Trophoblast cell (in vitro differentiated cells and primary cell): ENCODE results near the gene EPHA6.

ENCODE experiments used
- DNase-seq, 2 donors: peaks; one replicate each; pipeline ENCODE4 v3.0.0-alpha.2; 2016
- H2AFZ ChIP-seq: 2 replicates; pipeline ENCODE4 v1.6.1; 2013; ENCODE audit warnings: low read length, moderate library complexity, mild to moderate bottlenecking; ENCODE audit not compliant: insufficient read depth, poor library complexity
- H2AK5ac ChIP-seq: 2 replicates; pipeline ENCODE4 v1.6.1; 2013; ENCODE audit warnings: mild to moderate bottlenecking, low read length
- H2BK120ac ChIP-seq: 2 replicates; pipeline ENCODE4 v1.6.1; 2013; ENCODE audit warnings: low read length, mild to moderate bottlenecking, moderate library complexity; ENCODE audit not compliant: insufficient read depth, poor library complexity
- H2BK12ac ChIP-seq: 2 replicates; pipeline ENCODE4 v1.6.1; 2013; ENCODE audit warnings: mild to moderate bottlenecking, low read length, moderate library complexity
- H2BK5ac ChIP-seq: 2 replicates; pipeline ENCODE4 v1.6.1; 2013; ENCODE audit warnings: low read length, low read depth, moderate library complexity, mild to moderate bottlenecking; ENCODE audit not compliant: poor library complexity
- H3K14ac ChIP-seq: 2 replicates; pipeline ENCODE4 v1.6.1; 2013; ENCODE audit warnings: mild to moderate bottlenecking, low read length
- H3K18ac ChIP-seq: 2 replicates; pipeline ENCODE4 v1.6.1; 2013; ENCODE audit warnings: mild to moderate bottlenecking, low read length
- H3K23ac ChIP-seq: 2 replicates; pipeline ENCODE4 v1.6.1; 2013; ENCODE audit warnings: low read length
- H3K27ac ChIP-seq: 2 replicates; pipeline ENCODE4 v1.5.1; 2013; ENCODE audit warnings: low read depth, mild to moderate bottlenecking, inconsistent platforms, low read length, moderate library complexity
- H3K27me3 ChIP-seq: 2 replicates; pipeline ENCODE4 v1.6.1; 2013; ENCODE audit warnings: inconsistent platforms, mild to moderate bottlenecking, low read length, moderate library complexity; ENCODE audit not compliant: insufficient read depth
- H3K36me3 ChIP-seq, 2 experiments: 1 replicate in 1 of 2; 2 replicates in 1 of 2; pipeline ENCODE4 v1.6.1; 2013; ENCODE audit warnings: low read length in 2 of 2, mild to moderate bottlenecking in 2 of 2, moderate library complexity in 1 of 2; ENCODE audit not compliant: insufficient read depth in 2 of 2, control insufficient read depth in 1 of 2
- H3K4ac ChIP-seq: 2 replicates; pipeline ENCODE4 v1.6.1; 2013; ENCODE audit warnings: low read depth, mild to moderate bottlenecking, low read length, moderate library complexity
- H3K4me1 ChIP-seq, 2 experiments: 1 replicate in 1 of 2; 2 replicates in 1 of 2; pipeline ENCODE4 v1.6.1; 2013; ENCODE audit warnings: low read length in 2 of 2, mild to moderate bottlenecking in 2 of 2, moderate library complexity in 1 of 2; ENCODE audit not compliant: insufficient read depth in 2 of 2, control insufficient read depth in 1 of 2
- H3K4me2 ChIP-seq: 2 replicates; pipeline ENCODE4 v1.6.1; 2013; ENCODE audit warnings: inconsistent platforms, mild to moderate bottlenecking, low read length, moderate library complexity
- H3K4me3 ChIP-seq: 2 replicates; pipeline ENCODE4 v1.5.1; 2013; ENCODE audit warnings: mild to moderate bottlenecking, low read depth, low read length, inconsistent platforms
- H3K79me1 ChIP-seq: one replicate; pipeline ENCODE4 v1.6.1; 2013; ENCODE audit warnings: low read length
- H3K79me2 ChIP-seq: 2 replicates; pipeline ENCODE4 v1.6.1; 2013; ENCODE audit warnings: low read length, mild to moderate bottlenecking; ENCODE audit not compliant: control insufficient read depth, insufficient read depth, poor library complexity
- H3K9ac ChIP-seq: 2 replicates; pipeline ENCODE4 v1.6.1; 2013; ENCODE audit warnings: mild to moderate bottlenecking, low read length
- H3K9me3 ChIP-seq: 2 replicates; pipeline ENCODE4 v1.6.1; 2013; ENCODE audit warnings: low read depth, mild to moderate bottlenecking, control low read depth, inconsistent platforms, low read length; ENCODE audit not compliant: insufficient read depth
- H4K12ac ChIP-seq: 2 replicates; pipeline ENCODE4 v1.6.1; 2013; ENCODE audit warnings: low read depth, mild to moderate bottlenecking, low read length, moderate library complexity
- H4K8ac ChIP-seq: 2 replicates; pipeline ENCODE4 v1.6.1; 2013; ENCODE audit warnings: low read depth, mild to moderate bottlenecking, low read length, moderate library complexity
- H4K91ac ChIP-seq: one replicate; pipeline ENCODE4 v1.6.1; 2013; ENCODE audit warnings: low read depth, mild to moderate bottlenecking, low read length, moderate library complexity
- WGBS: extraction: QIAGEN DNeasy Blood & Tissue Kit; methylation state at CpG from one replicate; pipeline ENCODE4 v1.1.7; 2013; ENCODE audit warnings: missing lambda C conversion rate; ENCODE audit not compliant: insufficient read length, insufficient coverage; ENCODE audit errors: extremely low coverage; 5-methylcytosine and 5-hydroxymethylcytosine counted together

The EPHA6 gene

DNA sequence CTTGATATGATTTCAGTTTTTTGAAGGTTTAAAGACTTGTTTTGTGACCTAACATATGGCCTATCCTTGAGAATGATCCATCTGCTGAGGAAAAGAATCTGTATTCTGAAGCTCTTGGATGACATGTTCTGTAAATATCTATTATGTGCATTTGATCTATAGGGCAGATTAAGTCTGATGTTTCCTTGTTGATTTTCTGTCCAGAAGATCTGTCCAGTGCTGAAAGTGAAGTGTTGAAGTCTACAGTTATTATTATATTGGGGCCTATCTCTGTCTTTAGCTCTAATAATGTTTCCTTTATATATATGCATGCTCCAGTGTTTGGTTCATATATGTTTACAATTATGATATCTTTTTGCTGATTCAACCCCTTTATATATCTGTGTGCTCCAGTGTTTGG lies 362.8 kb downstream of the EPHA6 start:
- Histone ChIP-seq H3K79me1 (no peaks in the 10 kb centered on the region), H3K27ac (no peak overlapping the region), H3K14ac (no peak overlapping the region), H3K23ac (no peak overlapping the region), H3K36me3 (no peaks in the 10 kb centered on the region), H3K4me3 (no peak overlapping the region), H4K91ac (no peak overlapping the region), H3K4me1 (no peaks in the 10 kb centered on the region), H3K9me3 (no peaks in the 10 kb centered on the region), H3K9ac (no peak overlapping the region), H2BK120ac (no peak overlapping the region), H3K4me2 (no peak overlapping the region), H2BK12ac (no peak overlapping the region), H3K18ac (no peak overlapping the region), H3K79me2 (no peaks in the 10 kb centered on the region), H4K12ac (no peak overlapping the region), H3K27me3 (no peaks in the 10 kb centered on the region), H4K8ac (no peak overlapping the region), H2AK5ac (no peak overlapping the region), H3K4ac (no peak overlapping the region), H2BK5ac (no peak overlapping the region), H2AFZ (no peak overlapping the region)
- no peak for DNase-seq

DNA sequence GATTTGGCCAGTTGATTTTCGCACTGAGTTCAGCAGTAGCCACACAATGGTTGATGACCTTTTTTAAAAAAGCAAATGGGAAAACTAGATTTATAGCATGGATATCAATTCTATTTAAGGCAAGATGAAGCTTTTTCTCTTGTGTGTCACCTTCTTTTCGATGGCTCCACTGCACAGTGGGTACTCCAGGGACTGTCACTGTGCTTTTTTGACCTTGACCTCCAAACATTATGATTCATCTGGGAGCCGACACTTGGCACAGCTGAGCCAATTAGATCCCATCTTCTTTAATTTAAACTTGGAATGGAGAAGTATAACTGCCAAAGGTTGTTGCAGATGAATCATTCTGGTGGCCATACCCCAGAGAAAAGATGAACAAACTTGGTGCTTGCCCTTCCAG lies 367.3 kb downstream of the EPHA6 start:
- Histone ChIP-seq H3K23ac (no peak overlapping the region), H3K79me2 (no peaks in the 10 kb centered on the region), H3K79me1 (no peaks in the 10 kb centered on the region), H2AFZ (no peak overlapping the region), H3K4me2 (no peak overlapping the region), H3K4me1 (no peaks in the 10 kb centered on the region), H3K18ac (no peak overlapping the region), H2BK120ac (no peak overlapping the region), H3K27ac (no peak overlapping the region), H3K4me3 (no peak overlapping the region), H2BK12ac (no peak overlapping the region), H4K8ac (no peak overlapping the region), H3K4ac (no peak overlapping the region), H4K91ac (no peak overlapping the region), H3K9ac (no peak overlapping the region), H2BK5ac (no peak overlapping the region), H3K14ac (no peak overlapping the region), H3K27me3 (no peaks in the 10 kb centered on the region), H3K36me3 (no peaks in the 10 kb centered on the region), H4K12ac (no peak overlapping the region), H2AK5ac (no peak overlapping the region), H3K9me3 (no peaks in the 10 kb centered on the region)
- DNase-seq, result no peak
- no CpG with 5 or more reads among the region's 3 CpGs for WGBS

DNA sequence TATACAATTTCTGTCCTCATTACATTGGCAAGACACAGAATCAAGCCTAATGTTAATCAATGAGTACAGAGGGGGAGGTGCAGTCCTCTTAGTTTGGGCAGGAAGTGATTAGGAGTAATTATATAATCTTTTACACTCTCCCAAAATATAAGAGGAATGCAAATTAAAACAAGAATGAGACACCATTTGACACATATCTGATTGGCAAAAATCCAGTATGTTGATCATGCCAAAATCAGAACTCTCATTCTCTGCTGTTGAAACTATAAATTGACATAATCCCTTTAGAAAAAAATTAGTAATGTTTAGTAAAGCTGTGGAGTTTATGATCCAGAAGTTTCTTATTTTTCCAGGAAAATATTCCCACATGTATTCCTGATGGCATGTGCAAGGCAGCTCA lies 373.4 kb downstream of the EPHA6 start:
- H3K79me2 ChIP-seq, result no peaks in the 10 kb centered on the region
- H4K91ac ChIP-seq, result no peak overlapping the region
- H3K23ac ChIP-seq, result no peak overlapping the region
- no peak overlapping the region for H3K18ac ChIP-seq
- no peaks in the 10 kb centered on the region for H3K79me1 ChIP-seq
- H2AK5ac ChIP-seq, result no peak overlapping the region
- no peak overlapping the region for H4K12ac ChIP-seq
- H3K4me3 ChIP-seq, result no peak overlapping the region
- H3K9me3 ChIP-seq, result no peaks in the 10 kb centered on the region
- no peak overlapping the region for H3K14ac ChIP-seq
- H2BK120ac ChIP-seq, result no peak overlapping the region
- H2BK5ac ChIP-seq, result no peak overlapping the region
- H2AFZ ChIP-seq, result no peak overlapping the region
- H3K4me2 ChIP-seq, result no peak overlapping the region
- H2BK12ac ChIP-seq, result no peak overlapping the region
- no peaks in the 10 kb centered on the region for H3K36me3 ChIP-seq
- H3K4me1 ChIP-seq, result no peaks in the 10 kb centered on the region
- no peak overlapping the region for H3K4ac ChIP-seq
- no peak overlapping the region for H3K27ac ChIP-seq
- H3K27me3 ChIP-seq, result no peaks in the 10 kb centered on the region
- H3K9ac ChIP-seq, result no peak overlapping the region
- no peak overlapping the region for H4K8ac ChIP-seq
- no peak for DNase-seq

- Histone ChIP-seq H3K4me3 (no peak overlapping the region), H3K79me1 (no peaks in the 10 kb centered on the region), H2BK5ac (no peak overlapping the region), H3K14ac (no peak overlapping the region), H3K18ac (no peak overlapping the region), H3K4ac (no peak overlapping the region), H4K8ac (no peak overlapping the region), H2BK120ac (no peak overlapping the region), H3K79me2 (no peaks in the 10 kb centered on the region), H2AK5ac (no peak overlapping the region), H2BK12ac (no peak overlapping the region), H3K4me2 (no peak overlapping the region), H3K9me3 (no peaks in the 10 kb centered on the region), H3K4me1 (no peaks in the 10 kb centered on the region), H3K27ac (no peak overlapping the region), H2AFZ (no peak overlapping the region), H3K9ac (no peak overlapping the region), H3K23ac (no peak overlapping the region), H4K91ac (no peak overlapping the region), H4K12ac (no peak overlapping the region), H3K36me3 (no peaks in the 10 kb centered on the region), H3K27me3 (no peaks in the 10 kb centered on the region)
- no CpG with 5 or more reads among the region's 2 CpGs for WGBS
- no peak for DNase-seq
Measured at GRCh38 chr3:97189835-97190234, 375.4 kb downstream of the EPHA6 start.

DNA sequence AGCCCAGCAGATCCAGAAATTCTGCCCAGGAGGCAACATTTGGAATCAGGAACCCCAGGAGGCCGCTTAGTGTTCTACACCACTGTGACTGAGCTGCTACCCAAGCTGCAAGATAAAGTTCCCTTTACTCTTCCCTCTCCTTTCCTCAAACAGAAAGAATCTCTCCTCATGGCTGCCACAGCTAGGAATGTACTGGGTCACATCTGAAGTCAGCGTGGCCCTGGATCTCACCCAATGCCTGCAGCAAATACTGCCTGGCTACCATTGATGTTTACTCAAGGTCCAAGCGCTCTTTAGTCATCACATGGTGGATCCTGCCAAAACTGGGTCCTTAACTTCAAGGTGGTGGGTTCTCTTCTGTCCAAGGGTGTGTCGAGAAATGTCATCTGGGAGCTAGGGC lies 382.7 kb downstream of the EPHA6 start:
- H3K9me3 ChIP-seq, result no peaks in the 10 kb centered on the region

More for the DNA sequence above, 382.7 kb downstream of the EPHA6 start:
- H3K4me1 ChIP-seq, result no peaks in the 10 kb centered on the region
- H2BK12ac ChIP-seq, result no peak overlapping the region
- no peak overlapping the region for H3K23ac ChIP-seq
- H3K79me2 ChIP-seq, result no peaks in the 10 kb centered on the region
- no peak overlapping the region for H3K27ac ChIP-seq
- no peak overlapping the region for H4K12ac ChIP-seq
- H3K79me1 ChIP-seq, result no peaks in the 10 kb centered on the region
- H3K14ac ChIP-seq, result no peak overlapping the region
- DNase-seq, result no peak
- H3K18ac ChIP-seq, result no peak overlapping the region
- H4K91ac ChIP-seq, result no peak overlapping the region
- H3K4me3 ChIP-seq, result no peak overlapping the region
- H3K36me3 ChIP-seq, result no peaks in the 10 kb centered on the region
- H4K8ac ChIP-seq, result no peak overlapping the region
- H3K4ac ChIP-seq, result no peak overlapping the region
- H3K4me2 ChIP-seq, result no peak overlapping the region
- no peak overlapping the region for H2BK5ac ChIP-seq
- no peak overlapping the region for H2BK120ac ChIP-seq
- no peak overlapping the region for H2AFZ ChIP-seq
- no CpG with 5 or more reads among the region's 4 CpGs for WGBS
- H2AK5ac ChIP-seq, result no peak overlapping the region
- no peak overlapping the region for H3K9ac ChIP-seq
- no peaks in the 10 kb centered on the region for H3K27me3 ChIP-seq
